Right hindlimb (tissue), 1 donor: ENCODE data around the gene NWD2.
"Not testable (repeated sequence)": the region's sequence is repeated elsewhere in the genome, so short reads cannot be mapped to it uniquely, and the experiment has no call there.

Experiments
- DNase-seq: peaks from one replicate; pipeline ENCODE4 v3.0.0-alpha.2; 2018

The NWD2 gene

DNA sequence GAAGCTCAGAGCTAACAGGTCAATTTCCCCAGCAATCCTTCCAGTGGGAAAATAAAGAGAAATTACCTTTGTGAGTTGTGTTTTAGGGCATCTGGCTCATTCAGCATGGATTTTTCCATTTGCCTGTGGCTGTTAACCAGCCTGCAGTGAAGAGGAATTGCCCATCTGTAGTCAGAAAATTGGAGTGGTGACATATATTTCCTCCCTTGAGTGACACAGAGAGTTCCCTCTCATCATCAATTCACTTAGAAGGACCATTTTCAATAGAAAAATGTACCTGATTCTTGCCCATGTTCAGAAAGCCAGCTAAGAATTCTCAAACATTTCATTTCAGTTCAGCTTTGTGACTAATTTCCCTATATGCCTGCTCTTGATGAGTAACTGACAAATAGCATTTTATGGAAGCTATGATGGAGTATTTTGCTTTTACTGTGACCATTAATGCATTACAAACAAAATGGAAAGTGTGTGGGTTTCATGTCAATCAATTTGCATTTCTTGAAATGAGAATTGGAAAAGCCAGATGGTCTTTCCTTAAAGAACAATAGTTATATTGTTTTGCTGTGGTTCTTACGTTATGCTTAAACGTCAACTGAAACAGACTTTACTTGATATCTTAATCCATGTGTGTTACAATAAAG lies 155.8 kb downstream of the NWD2 start:
- DNase-seq, result no peak

- DNase-seq, result not testable (repeated sequence)
Observed at GRCh38 chr4:37407938-37408826, 163.6 kb downstream of the NWD2 start.

GRCh38 chr4:37413612-37414011 lies 169.1 kb downstream of the NWD2 start:
- not testable (repeated sequence) for DNase-seq

GRCh38 chr4:37415845-37416369 lies 171.4 kb downstream of the NWD2 start:
- DNase-seq, result no peak

GRCh38 chr4:37421614-37422013 lies 177.1 kb downstream of the NWD2 start:
- no peak for DNase-seq

DNA sequence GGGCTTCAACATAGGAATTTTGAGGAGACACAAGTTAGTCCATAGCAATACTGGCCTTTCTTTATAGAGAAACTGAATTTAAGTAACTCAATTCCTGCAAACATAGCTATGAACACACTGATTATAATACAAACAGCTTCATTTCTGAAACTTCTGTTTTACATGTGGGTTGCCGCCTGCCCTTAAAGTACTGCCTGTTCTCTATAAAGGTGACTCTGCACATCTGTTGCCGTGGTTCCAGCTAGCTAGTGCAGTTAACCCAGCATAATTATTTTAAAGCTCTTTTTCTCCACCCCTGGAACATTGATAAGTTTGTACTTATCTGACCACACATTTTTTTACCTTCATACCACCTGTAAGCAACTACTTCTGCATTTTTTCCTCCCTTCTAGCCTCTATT lies 177.6 kb downstream of the NWD2 start:
- DNase-seq, result no peak

GRCh38 chr4:37422638-37423037 lies 178.1 kb downstream of the NWD2 start:
- no peak for DNase-seq

DNA sequence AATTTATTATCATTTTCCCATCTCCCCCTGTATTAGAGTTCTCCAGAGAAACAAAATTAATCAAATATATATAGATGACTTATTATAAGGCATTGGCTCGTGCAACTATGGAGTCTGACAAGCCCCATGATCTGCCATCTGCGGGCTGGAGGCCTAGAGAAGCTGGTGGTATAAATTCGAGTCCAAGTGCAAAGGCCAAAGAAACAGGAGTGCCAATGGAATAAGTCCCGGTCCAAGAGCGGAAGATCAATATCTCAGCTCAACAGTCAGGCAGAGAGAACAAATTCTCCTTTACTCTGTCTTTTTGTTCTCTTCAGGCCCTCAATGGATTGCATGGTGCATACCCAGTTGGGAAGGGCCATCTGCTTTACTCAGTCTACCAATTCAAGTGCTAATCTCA lies 178.8 kb downstream of the NWD2 start:
- DNase-seq, result no peak

GRCh38 chr4:37424753-37425152 lies 180.2 kb downstream of the NWD2 start:
- no peak for DNase-seq

GRCh38 chr4:37425857-37426256 lies 181.3 kb downstream of the NWD2 start:
- DNase-seq, result no peak

GRCh38 chr4:37427193-37427592 lies 182.7 kb downstream of the NWD2 start:
- no peak for DNase-seq

- no peak for DNase-seq
Observed at GRCh38 chr4:37429906-37430305, 185.4 kb downstream of the NWD2 start.

- DNase-seq, result no peak
Observed at GRCh38 chr4:37430718-37431416, 186.3 kb downstream of the NWD2 start.

DNA sequence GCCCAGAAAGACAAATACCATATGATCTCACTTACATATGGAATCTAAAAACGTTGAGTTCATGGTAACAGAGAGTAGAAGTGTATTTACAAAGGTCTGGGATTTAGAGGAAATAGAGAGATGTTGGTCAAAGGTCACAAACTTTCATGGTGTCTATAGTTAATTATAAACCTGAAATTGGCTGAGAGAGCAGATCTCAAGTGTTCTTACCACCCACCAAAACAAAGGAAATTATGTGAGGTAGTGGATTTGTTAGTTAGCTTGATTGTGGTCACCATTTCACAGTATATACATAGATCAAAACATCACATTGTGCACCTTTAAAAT lies 186.8 kb downstream of the NWD2 start:
- DNase-seq, result no peak

DNA sequence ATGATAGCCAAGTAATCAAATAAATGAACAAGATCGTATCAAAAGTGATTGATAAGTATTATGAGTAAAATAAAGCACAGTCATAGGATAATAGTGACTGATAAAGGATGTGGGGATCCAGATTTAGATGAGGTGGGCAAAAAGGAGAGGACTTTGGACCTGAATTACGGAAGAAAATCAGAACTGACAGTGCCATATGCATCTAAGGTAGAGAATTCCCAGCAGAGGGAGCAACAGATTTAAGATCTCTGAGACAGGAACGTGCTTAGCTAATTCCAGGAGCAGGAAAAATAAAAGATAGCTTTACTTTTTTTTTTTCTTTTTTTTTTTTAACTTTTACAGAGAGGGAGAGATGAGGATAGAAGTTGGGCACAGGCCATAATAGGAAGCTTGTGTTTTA lies 189.9 kb downstream of the NWD2 start:
- no peak for DNase-seq

- no peak for DNase-seq
Observed at GRCh38 chr4:37436546-37436945, 192.0 kb downstream of the NWD2 start.

GRCh38 chr4:37437163-37437562 lies 192.6 kb downstream of the NWD2 start:
- DNase-seq, result no peak

- DNase-seq, result no peak
Observed at GRCh38 chr4:37438564-37439279, 194.2 kb downstream of the NWD2 start.

DNA sequence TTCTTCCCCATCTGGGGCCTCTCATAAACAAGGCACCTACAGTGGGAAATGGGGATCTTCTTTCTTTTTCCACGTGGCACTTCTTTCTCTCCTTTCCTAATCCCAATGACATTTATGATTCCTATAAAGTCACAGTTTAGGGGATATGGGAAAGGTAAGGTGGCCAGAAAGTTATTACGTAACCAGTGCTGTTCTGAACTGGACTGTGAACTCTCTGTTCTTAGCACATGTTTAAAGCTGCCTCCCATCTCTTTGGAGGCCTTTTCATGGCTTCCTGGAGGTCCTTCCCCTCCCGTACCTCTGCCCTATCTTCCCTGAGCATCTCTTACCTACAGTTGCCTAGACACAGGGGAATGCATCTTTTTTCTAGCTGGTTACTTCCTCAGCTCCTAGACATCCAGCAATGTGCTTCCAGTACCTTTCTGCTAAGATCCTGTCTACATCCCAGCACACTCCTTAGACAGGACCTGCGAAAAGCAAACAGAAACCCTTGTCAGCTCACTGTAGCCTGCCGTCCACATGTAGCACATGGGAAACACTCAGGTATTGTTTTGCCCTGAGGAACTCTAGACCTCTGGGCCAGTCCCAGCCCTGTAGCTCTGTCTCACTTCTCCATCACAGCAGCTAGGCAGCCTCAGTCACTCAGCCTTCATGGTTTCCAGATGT lies 195.4 kb downstream of the NWD2 start:
- no peak for DNase-seq

GRCh38 chr4:37440501-37440900 lies 196.0 kb downstream of the NWD2 start:
- no peak for DNase-seq

DNA sequence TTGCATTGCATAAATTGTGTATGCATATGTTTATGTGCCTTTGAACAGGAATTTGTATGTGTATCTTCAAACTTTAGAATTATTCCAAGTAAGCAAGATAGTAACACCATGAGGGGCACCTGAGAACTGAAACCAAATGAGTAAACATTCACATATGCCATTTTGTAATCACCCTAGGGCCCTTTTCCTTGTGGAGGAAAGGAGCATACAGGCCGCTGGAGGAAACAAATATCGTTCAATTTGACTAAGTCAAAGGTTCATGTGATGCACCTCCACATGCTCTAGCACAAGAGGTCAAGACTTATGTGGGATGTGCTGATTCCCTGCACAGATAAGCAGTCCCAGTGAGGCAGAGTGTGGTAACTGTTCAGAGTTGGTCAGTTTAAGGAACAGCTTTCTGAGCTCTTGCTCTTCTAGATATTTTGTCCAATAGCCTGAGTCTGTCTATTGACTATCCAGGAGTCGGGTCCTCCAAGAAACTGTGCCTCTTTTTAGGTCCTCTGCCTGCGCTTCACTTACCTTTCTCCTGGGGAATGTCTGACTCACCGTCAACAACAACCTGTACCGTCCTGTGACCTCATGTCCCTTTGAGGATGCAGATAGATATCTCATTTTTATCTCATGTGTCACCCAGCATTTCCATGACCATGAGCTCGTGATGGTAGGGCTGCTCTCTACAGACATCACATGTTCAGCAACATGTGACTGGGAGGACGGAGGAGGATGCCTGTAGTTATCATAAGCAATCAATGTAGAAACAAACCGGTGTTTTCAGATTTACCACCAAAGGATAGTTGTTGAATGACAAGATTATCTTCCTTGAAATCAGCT lies 196.9 kb downstream of the NWD2 start:
- no peak for DNase-seq

DNA sequence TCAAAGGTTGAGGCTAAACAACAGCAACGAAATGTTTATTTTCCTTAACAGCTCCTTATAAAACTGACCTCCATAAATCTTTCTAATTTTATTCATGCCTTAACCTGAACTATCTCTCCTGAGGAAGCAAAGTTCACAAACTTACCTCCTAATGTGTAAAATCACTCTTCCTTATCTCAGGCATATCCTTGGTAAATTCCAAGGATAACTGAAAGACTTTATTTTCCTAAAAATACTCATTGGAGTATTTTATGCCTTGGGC lies 197.4 kb downstream of the NWD2 start:
- no peak for DNase-seq
